ENCODE measurements around the gene SLX4. TPM values are rescaled to one million over a fixed set of nuclear protein-coding genes. Genes with fewer than 3 reads are reported as not detected.

SLX4 gene
- total RNA-seq, 1 donor from 2014 or later, result 11.8 TPM

- Mint-ChIP-seq H3K36me3 (ENCODE audit: low read depth, unreplicated experiment) (peaks cover 16% of the 10 kb centered on the region), H3K4me1 (ENCODE audit: unreplicated experiment) (no peaks in the 10 kb centered on the region), H3K4me3 (ENCODE audit: unreplicated experiment) (no peak overlapping the region), H3K9me3 (ENCODE audit: unreplicated experiment) (peaks cover 6% of the 10 kb centered on the region), H3K27me3 (ENCODE audit: unreplicated experiment) (peaks cover 10% of the 10 kb centered on the region), H3K27ac (ENCODE audit: unreplicated experiment) (no peak overlapping the region)
- TF ChIP-seq CTCF (IDR thresholded peaks at IDR 0.05; ENCODE audit: unreplicated experiment), result no peak
- DNase-seq (ENCODE audit: low spot score), result no peak
These were observed 63.0 kb downstream of the SLX4 start for GRCh38 chr16:3548445-3548844.

- H3K27ac Mint-ChIP-seq (ENCODE audit: unreplicated experiment), result no peak overlapping the region
These were observed 64.3 kb downstream of the SLX4 start for GRCh38 chr16:3546986-3547682.

DNA sequence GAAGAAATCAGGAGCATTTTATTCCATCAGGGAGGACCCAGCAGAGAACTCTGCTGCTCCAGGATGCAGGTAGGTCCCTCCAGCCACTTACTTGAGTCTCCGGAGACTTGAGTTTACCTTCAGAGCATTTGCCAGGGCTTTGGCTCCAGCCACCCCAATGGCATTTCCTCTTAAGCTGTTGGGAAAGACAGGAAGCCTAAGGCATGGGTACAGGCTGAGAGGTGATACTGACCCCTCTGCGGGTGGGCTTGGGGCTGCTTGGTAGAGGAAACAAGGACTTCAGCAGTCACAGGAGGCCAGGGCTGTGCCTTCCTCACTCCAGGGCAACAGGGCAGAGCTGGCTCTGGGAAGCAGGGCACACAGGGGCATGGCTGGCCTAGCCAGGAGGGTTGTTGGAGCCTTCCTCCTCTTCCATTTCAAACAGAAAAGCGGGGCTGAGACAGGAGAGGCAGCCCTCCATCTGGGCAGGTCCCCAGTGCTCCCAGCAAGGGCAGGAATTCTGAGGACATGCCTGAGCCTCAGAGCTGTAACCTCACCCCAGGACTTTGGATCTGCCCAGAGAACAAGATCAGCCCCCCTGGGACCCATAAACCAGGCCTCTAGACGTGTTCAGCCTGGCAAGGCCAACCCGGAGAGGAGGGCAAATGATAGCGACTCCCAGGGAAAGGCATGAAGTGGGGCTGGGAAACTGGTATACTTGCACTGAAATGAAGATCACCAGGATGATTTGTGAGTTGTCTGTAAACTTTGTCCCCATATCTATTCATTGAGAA, 68.6 kb downstream of the SLX4 start:
- Mint-ChIP-seq H3K4me3 (ENCODE audit: unreplicated experiment) (no peak overlapping the region), H3K36me3 (ENCODE audit: low read depth, unreplicated experiment) (no peaks in the 10 kb centered on the region), H3K27ac (ENCODE audit: unreplicated experiment) (no peak overlapping the region), H3K4me1 (ENCODE audit: unreplicated experiment) (peaks cover 2% of the 10 kb centered on the region), H3K9me3 (ENCODE audit: unreplicated experiment) (no peaks in the 10 kb centered on the region), H3K27me3 (ENCODE audit: unreplicated experiment) (peaks cover 4% of the 10 kb centered on the region)
- no peak for DNase-seq (ENCODE audit: low spot score)
- no peak for TF ChIP-seq CTCF (IDR thresholded peaks at IDR 0.05; ENCODE audit: unreplicated experiment)

More at GRCh38 chr16:3546986-3547682, 64.3 kb downstream of the SLX4 start:
- Mint-ChIP-seq H3K4me3 (ENCODE audit: unreplicated experiment) (no peak overlapping the region), H3K9me3 (ENCODE audit: unreplicated experiment) (peaks cover 6% of the 10 kb centered on the region), H3K27me3 (ENCODE audit: unreplicated experiment) (peaks cover 10% of the 10 kb centered on the region), H3K4me1 (ENCODE audit: unreplicated experiment) (peaks cover 2% of the 10 kb centered on the region), H3K36me3 (ENCODE audit: low read depth, unreplicated experiment) (peaks cover 16% of the 10 kb centered on the region)
- TF ChIP-seq CTCF (IDR thresholded peaks at IDR 0.05; ENCODE audit: unreplicated experiment), result no peak
- no peak for DNase-seq (ENCODE audit: low spot score)

- H3K9me3 Mint-ChIP-seq (ENCODE audit: unreplicated experiment), result no peaks in the 10 kb centered on the region
- no peak for DNase-seq (ENCODE audit: low spot score)
- peaks cover 4% of the 10 kb centered on the region for H3K27me3 Mint-ChIP-seq (ENCODE audit: unreplicated experiment)
- H3K4me3 Mint-ChIP-seq (ENCODE audit: unreplicated experiment), result no peak overlapping the region
- TF ChIP-seq CTCF (IDR thresholded peaks at IDR 0.05; ENCODE audit: unreplicated experiment), result no peak
- peaks cover 2% of the 10 kb centered on the region for H3K4me1 Mint-ChIP-seq (ENCODE audit: unreplicated experiment)
- H3K27ac Mint-ChIP-seq (ENCODE audit: unreplicated experiment), result no peak overlapping the region
- no peaks in the 10 kb centered on the region for H3K36me3 Mint-ChIP-seq (ENCODE audit: low read depth, unreplicated experiment)
These were observed 69.8 kb downstream of the SLX4 start for GRCh38 chr16:3541527-3542155.
